HepG2 (cell line): ENCODE data around the gene SMLR1. TPM values are rescaled to one million over a fixed set of nuclear protein-coding genes. Genes with fewer than 3 reads are reported as not detected.

ENCODE experiments used
- ATAC-seq: fragments of 200-7000 bp; cut with Tn5 transposase; 3 replicates; pipeline ENCODE4 v1.9.1; 2020; ENCODE audit warnings: mild to moderate bottlenecking, moderate library complexity
- BruUV-seq: library from RNA; stranded (reverse); fragments of 400-500 nt; replicated peaks from 2 replicates; lab custom pipeline; 2021; lab: Mats Ljungman, UMichigan
- CTCF ChIA-PET: fragments of 300-600 bp; formaldehyde crosslinking; extraction: SDS; loops from one replicate; lab custom pipeline; 2021; ENCODE audit warnings: low total read pairs, inconsistent platforms, low intra/inter-chr PET ratio; lab: Yijun Ruan, JAX
- POLR2A ChIA-PET: fragments of 350-600 bp; sonication (Branson Sonifier 250); formaldehyde crosslinking; loops from one replicate; lab custom pipeline; 2020; ENCODE audit warnings: antibody characterized with exemption, inconsistent platforms; lab: Yijun Ruan, JAX
- DNase-seq: peaks from one replicate; pipeline ENCODE4 v3.0.0-alpha.2; 2015; ENCODE audit warnings: low spot score
- FAIRE-seq: peaks from 3 replicates; lab custom pipeline; 2011; peaks lifted over from hg19 to GRCh38; lab: Jason Lieb, UNC
- H2AFZ ChIP-seq: one replicate; pipeline ENCODE4 v1.6.1; 2011; ENCODE audit warnings: low read length, inconsistent platforms
- H3K27ac ChIP-seq: fragments of 300-600 bp; 3 replicates; pipeline ENCODE4 v1.8.0; 2011; ENCODE audit warnings: mixed run types, mild to moderate bottlenecking, mixed read lengths, low read length, inconsistent platforms; ENCODE audit not compliant: insufficient read depth; ENCODE audit errors: extremely low read length
- H3K27me3 ChIP-seq, 2 experiments: fragments of 200-600 bp in 1 of 2; 2 replicates in 1 of 2; 3 replicates in 1 of 2; pipeline versions ENCODE4 v1.6.0 to v1.8.0; 2011; ENCODE audit warnings: low read length in 2 of 2, mild to moderate bottlenecking in 2 of 2, moderate library complexity in 2 of 2, inconsistent platforms in 1 of 2; ENCODE audit not compliant: insufficient read depth in 2 of 2, control insufficient read depth in 1 of 2
- H3K36me3 ChIP-seq, 2 experiments: fragments of 200-600 bp in 1 of 2; replicated peaks in 1 of 2; 2 replicates in 1 of 2; 3 replicates in 1 of 2; pipeline versions ENCODE4 v1.5.1 to v1.8.0; 2011; ENCODE audit warnings: low read length in 2 of 2, inconsistent platforms in 1 of 2; ENCODE audit not compliant: insufficient read depth in 2 of 2, control insufficient read depth in 1 of 2
- H3K4me1 ChIP-seq: 2 replicates; pipeline ENCODE4 v1.5.1; 2012; ENCODE audit warnings: low read length, inconsistent platforms; ENCODE audit not compliant: insufficient read depth
- H3K4me2 ChIP-seq: 2 replicates; pipeline ENCODE4 v1.6.0; 2011; ENCODE audit warnings: low read depth, low read length, inconsistent platforms
- H3K4me3 ChIP-seq, 3 experiments: fragments of 200-600 bp in 1 of 3; sonication (generic), shearing (Covaris generic) in 1 of 3; replicated peaks in 1 of 3; 2 replicates each; pipeline ENCODE4 v1.5.1; 2011 to 2016; ENCODE audit warnings: low read length in 3 of 3, inconsistent platforms in 2 of 3, low read depth in 2 of 3, mild to moderate bottlenecking in 2 of 3, control low read depth in 1 of 3, mixed read lengths in 1 of 3; ENCODE audit not compliant: insufficient read depth in 1 of 3
- H3K79me2 ChIP-seq: one replicate; pipeline ENCODE4 v1.6.1; 2011; ENCODE audit warnings: low read length, inconsistent platforms; ENCODE audit not compliant: insufficient read depth
- H3K9ac ChIP-seq: 2 replicates; pipeline ENCODE4 v1.6.0; 2011; ENCODE audit warnings: mild to moderate bottlenecking, low read depth, low read length, inconsistent platforms; ENCODE audit not compliant: insufficient read depth
- H3K9me3 ChIP-seq: 2 replicates; pipeline ENCODE4 v1.5.1; 2012; ENCODE audit warnings: mild to moderate bottlenecking, low read length
- H4K20me1 ChIP-seq: 2 replicates; pipeline ENCODE4 v1.6.0; 2011; ENCODE audit warnings: inconsistent platforms, mild to moderate bottlenecking, low read length, moderate library complexity; ENCODE audit not compliant: insufficient read depth
- HOXA5 ChIP-seq: sonication (generic); formaldehyde crosslinking; IDR thresholded peaks from 2 replicates; pipeline ENCODE4 v1.4.0; 2020; ENCODE audit warnings: missing genetic modification reagents
- IKZF5 ChIP-seq: IDR thresholded peaks from 2 replicates; pipeline ENCODE4 v1.6.1; 2018; ENCODE audit warnings: missing genetic modification reagents, mild to moderate bottlenecking, missing compliant biosample characterization
- NFE2L1 ChIP-seq: sonication (generic); formaldehyde crosslinking; IDR thresholded peaks from 2 replicates; pipeline ENCODE4 v1.4.0; 2020; ENCODE audit warnings: missing genetic modification reagents, mild to moderate bottlenecking, borderline replicate concordance
- SYNCRIP ChIP-seq: fragments of 200-400 bp; formaldehyde crosslinking; IDR thresholded peaks from 2 replicates; pipeline ENCODE4 v1.6.1; 2018; ENCODE audit warnings: mild to moderate bottlenecking, low read depth, low read length; ENCODE audit not compliant: insufficient read depth
- ZNF225 ChIP-seq: sonication (generic); formaldehyde crosslinking; IDR thresholded peaks from 2 replicates; pipeline ENCODE4 v1.4.0; 2020; ENCODE audit warnings: mild to moderate bottlenecking, missing genetic modification reagents
- ZNF281 ChIP-seq: sonication (generic); formaldehyde crosslinking; IDR thresholded peaks from 2 replicates; pipeline ENCODE4 v1.4.0; 2020; ENCODE audit warnings: missing genetic modification reagents, borderline replicate concordance
- ZNF354B ChIP-seq: sonication (generic); formaldehyde crosslinking; IDR thresholded peaks from 2 replicates; pipeline ENCODE4 v1.8.0; 2022; ENCODE audit warnings: mild to moderate bottlenecking, missing genetic modification reagents
- ZNF367 ChIP-seq: sonication (generic); formaldehyde crosslinking; IDR thresholded peaks from 2 replicates; pipeline ENCODE4 v1.4.0; 2020; ENCODE audit warnings: missing genetic modification reagents, borderline replicate concordance
- ZNF468 ChIP-seq: sonication (generic); formaldehyde crosslinking; IDR thresholded peaks from 2 replicates; pipeline ENCODE4 v1.8.0; 2022; ENCODE audit warnings: mild to moderate bottlenecking, moderate library complexity, missing genetic modification reagents
- ZNF549 ChIP-seq: sonication (generic); formaldehyde crosslinking; IDR thresholded peaks from 2 replicates; pipeline ENCODE4 v1.5.0; 2020; ENCODE audit warnings: missing genetic modification reagents
- ZNF652 ChIP-seq: IDR thresholded peaks from 2 replicates; pipeline ENCODE4 v1.6.1; 2016; ENCODE audit warnings: low read depth, borderline replicate concordance
- ZSCAN29 ChIP-seq: sonication (generic); formaldehyde crosslinking; conservative IDR thresholded peaks from 2 replicates; pipeline ENCODE4 v1.4.0; 2020; ENCODE audit warnings: mild to moderate bottlenecking, missing genetic modification reagents
- ZSCAN5A ChIP-seq: sonication (generic); formaldehyde crosslinking; IDR thresholded peaks from 2 replicates; pipeline ENCODE4 v1.8.0; 2022; ENCODE audit warnings: mild to moderate bottlenecking, missing genetic modification reagents, borderline replicate concordance
- WGBS: methylation state at CpG from one replicate; pipeline ENCODE4 v1.1.6; 2017; ENCODE audit warnings: low lambda C conversion rate; 5-methylcytosine and 5-hydroxymethylcytosine counted together
- in situ Hi-C: cut with HindIII; loops from 2 replicates; pipeline ENCODE4 v1.10.0; 2017; ENCODE audit warnings: low pct_unique_long_range_greater_than_20kb; ENCODE audit not compliant: extremely low pct_ligation_motif_present
- intact Hi-C: fragments of 100-400 bp; cut with micrococcal nuclease; formaldehyde crosslinking; loops from one replicate; pipeline ENCODE4 v1.10.0; 2022; ENCODE audit not compliant: unreplicated experiment
- polyA plus RNA-seq, 8 experiments: library from polyadenylated mRNA; depleted of rRNA in 3 of 8; stranded (reverse) in 7 of 8; unstranded in 1 of 8; fragments of >200 nt; fragmentation: Illumina TruSeq in 4 of 8; extraction: Trizol in 4 of 8; gene quantifications; 2 replicates each; pipeline versions ENCODE4 v1.2.1 to v1.2.3, GENCODE V29; 2011 to 2016; ENCODE audit warnings: low read depth in 4 of 8, missing spikeins in 1 of 8, mixed read lengths in 1 of 8; ENCODE audit not compliant: insufficient read depth in 1 of 8
- total RNA-seq, 5 experiments: library from RNA; depleted of rRNA; stranded (reverse); fragments of >200 nt; fragmentation: Illumina TruSeq; extraction: Trizol; gene quantifications; 2 replicates each; pipeline ENCODE4 v1.2.3, GENCODE V29; 2016; ENCODE audit warnings: low read depth in 1 of 5
- TF ChIP-seq, protein P1 (sequence below): sonication (generic); IDR thresholded peaks from 2 replicates; pipeline ENCODE4 v1.6.1; 2016; ENCODE audit warnings: low read depth, borderline replicate concordance

The SMLR1 gene
- total and polyA plus RNA-seq, 2 of the 13 experiments (the other 11 are each of a cell fraction or from before 2014, with no cell fraction given): 41.8 to 104 TPM

- no peak for TF ChIP-seq NFE2L1
- TF ChIP-seq, all 625 proteins: peak for 36
Observed at GRCh38 chr6:130824978-130825694, 2.1 kb upstream of the SMLR1 start (continued).

DNA sequence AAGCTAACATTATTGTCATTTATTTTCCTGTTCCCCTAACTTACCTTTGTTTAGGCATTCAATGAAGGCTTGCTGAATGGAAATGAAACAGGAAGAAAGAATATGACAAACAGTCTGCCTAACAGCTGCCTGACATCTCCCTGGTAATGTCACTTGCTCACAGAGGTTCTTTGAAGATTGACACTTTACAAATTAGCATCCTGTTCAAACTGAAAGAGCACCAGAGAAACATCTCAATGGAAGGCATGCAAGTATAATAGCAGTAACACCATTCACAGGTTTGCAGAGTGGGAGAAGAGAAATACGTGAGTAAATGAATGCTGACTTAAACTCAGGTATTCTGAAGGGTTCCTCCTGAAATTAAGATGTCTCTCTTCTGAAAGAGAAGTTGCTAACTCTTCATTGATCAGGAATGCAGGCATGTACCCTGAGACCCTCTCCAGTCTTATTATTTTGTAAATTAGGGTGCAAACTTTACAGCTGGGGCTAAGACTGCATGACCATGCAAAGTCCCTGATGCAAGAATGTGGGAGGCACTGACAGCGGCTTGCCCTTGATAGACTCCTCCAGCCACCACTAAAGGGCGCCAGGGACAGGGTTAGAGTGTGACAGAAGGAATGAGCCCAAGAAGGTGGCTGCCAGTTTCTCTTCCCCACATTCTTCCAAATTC lies 1.3 kb upstream of the SMLR1 start:
- FAIRE-seq: no peak
- POLR2A ChIA-PET: interaction anchor here (0.9 to 5.3 kb wide), 4 partner anchors 9 to 38 kb away, joined by 3 to 175 read pairs (median 6); no protein-coding TSS in a partner anchor
- TF ChIP-seq ZNF549 (CRISPR knock-in tag) (no peak), ZSCAN5A (CRISPR knock-in tag) (0 out of 2 replicates have a peak, but pooled peaks have one; percentile 43), HOXA5 (no peak), SYNCRIP (no peak), ZSCAN29 (0 out of 2 replicates have a peak, but pooled peaks have one; percentile 46), ZNF225 (CRISPR knock-in tag) (no peak), ZNF652 (0 out of 2 replicates have a peak, but pooled peaks have one; percentile 21), ZNF468 (no peak), ZNF281 (CRISPR knock-in tag) (no peak), ZNF367 (CRISPR knock-in tag) (no peak), ZNF354B (CRISPR knock-in tag) (0 out of 2 replicates have a peak, but pooled peaks have one; percentile 37), IKZF5 (CRISPR knock-in tag) (peak; percentile 57)
- TF ChIP-seq, protein P1, sequence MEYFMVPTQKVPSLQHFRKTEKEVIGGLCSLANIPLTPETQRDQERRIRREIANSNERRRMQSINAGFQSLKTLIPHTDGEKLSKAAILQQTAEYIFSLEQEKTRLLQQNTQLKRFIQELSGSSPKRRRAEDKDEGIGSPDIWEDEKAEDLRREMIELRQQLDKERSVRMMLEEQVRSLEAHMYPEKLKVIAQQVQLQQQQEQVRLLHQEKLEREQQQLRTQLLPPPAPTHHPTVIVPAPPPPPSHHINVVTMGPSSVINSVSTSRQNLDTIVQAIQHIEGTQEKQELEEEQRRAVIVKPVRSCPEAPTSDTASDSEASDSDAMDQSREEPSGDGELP: no peak

More for the DNA sequence above, 1.3 kb upstream of the SMLR1 start:
- Histone ChIP-seq H3K27ac (peak overlapping the region; percentile 95), H2AFZ (no peak overlapping the region), H3K9me3 (no peaks in the 10 kb centered on the region), H3K36me3 (peaks cover 2 to 6% of the 10 kb centered on the region in 2 experiments; a peak in 2 of 5 replicates), H3K27me3 (no peaks in the 10 kb centered on the region; a peak in 1 of 5 replicates), H3K79me2 (peaks cover 37% of the 10 kb centered on the region), H3K4me1 (peaks cover 91% of the 10 kb centered on the region), H4K20me1 (no peaks in the 10 kb centered on the region), H3K4me2 (peak overlapping the region; percentile 95), H3K9ac (no peak overlapping the region), H3K4me3 (peak overlapping the region in 1 of 3 experiments; percentile 83; a peak in 1 of 6 replicates)
- CTCF ChIA-PET: no interaction called here
- in situ Hi-C loops (no loop called here), intact Hi-C loops (loop anchor here (2.0 to 5.0 kb wide), 3 partner anchors 34 to 504 kb away; no protein-coding TSS in a partner anchor)
- DNase-seq (no peak), ATAC-seq (no peak)
- 89% methylated on average over 3 of the region's 3 CpGs for WGBS
- no TSS peak for BruUV-seq
